ENCODE results near the gene TEX264. TPM values are rescaled to one million over a fixed set of nuclear protein-coding genes. Genes with fewer than 3 reads are reported as not detected.
"Not testable (repeated sequence)": the region's sequence is repeated elsewhere in the genome, so short reads cannot be mapped to it uniquely, and the experiment has no call there.

TEX264 gene
- total RNA-seq, 2 experiments from 2014 or later: 45.6 to 50.3 TPM

GRCh38 chr3:51646091-51646490 lies 25.0 kb upstream of the TEX264 start:
- CTCF ChIA-PET (ENCODE audit: unreplicated experiment): interaction anchor here (1.0 kb wide), 1 partner anchor 36 kb away, joined by 3 read pairs; no protein-coding TSS in a partner anchor
- Histone ChIP-seq H3K4me1 (ENCODE audit: insufficient read depth, low read length, poor library complexity, severe bottlenecking) (no peaks in the 10 kb centered on the region), H3K79me2 (ENCODE audit: insufficient read depth, low read depth, low read length) (no peaks in the 10 kb centered on the region), H3K27ac (ENCODE audit: low read depth, low read length, poor library complexity, severe bottlenecking) (no peak overlapping the region), H3K9me3 (ENCODE audit: low read length) (no peaks in the 10 kb centered on the region), H3K36me3 (ENCODE audit: insufficient read depth, low read length) (peaks cover 70% of the 10 kb centered on the region), H3K4me3 (ENCODE audit: low read depth, low read length, poor library complexity, severe bottlenecking) (no peak overlapping the region), H3K9me2 (ENCODE audit: insufficient read depth, low read length) (no peaks in the 10 kb centered on the region), H4K20me1 (ENCODE audit: insufficient read depth, low read length) (no peaks in the 10 kb centered on the region), H2AFZ (ENCODE audit: low read length) (no peak overlapping the region), H3K4me2 (ENCODE audit: low read length) (no peak overlapping the region)
- DNase-seq (ENCODE audit: low spot score): no peak
- no TSS peak for BruUV-seq (replicated peaks)
- POLR2A ChIA-PET: no interaction called here
- intact Hi-C loops (cut with micrococcal nuclease; ENCODE audit: unreplicated experiment): no loop called here
- TF ChIP-seq CTCF (conservative IDR thresholded peaks at IDR 0.05; ENCODE audit: low read length) (no peak), EZH2phosphoT487 (IDR thresholded peaks at IDR 0.05; ENCODE audit: borderline replicate concordance, low read depth, low read length) (no peak)

- H3K4me2 ChIP-seq (ENCODE audit: low read length); H3K4me1 ChIP-seq (ENCODE audit: insufficient read depth, low read length, poor library complexity, severe bottlenecking); CTCF ChIA-PET (ENCODE audit: unreplicated experiment); H4K20me1 ChIP-seq (ENCODE audit: insufficient read depth, low read length); H3K9me2 ChIP-seq (ENCODE audit: insufficient read depth, low read length); H3K4me3 ChIP-seq (ENCODE audit: low read depth, low read length, poor library complexity, severe bottlenecking); DNase-seq (ENCODE audit: low spot score); H3K27ac ChIP-seq (ENCODE audit: low read depth, low read length, poor library complexity, severe bottlenecking); BruUV-seq (replicated peaks); H2AFZ ChIP-seq (ENCODE audit: low read length); intact Hi-C loops (cut with micrococcal nuclease; ENCODE audit: unreplicated experiment); H3K9me3 ChIP-seq (ENCODE audit: low read length); H3K79me2 ChIP-seq (ENCODE audit: insufficient read depth, low read depth, low read length): not testable (repeated sequence)
- POLR2A ChIA-PET: interaction anchor here (1.2 kb wide), 1 partner anchor 10 kb away, joined by 3 read pairs; no protein-coding TSS in a partner anchor
- H3K36me3 ChIP-seq (ENCODE audit: insufficient read depth, low read length): peaks cover 25% of the 10 kb centered on the region
Measured at GRCh38 chr3:51652103-51652502, 18.9 kb upstream of the TEX264 start.

GRCh38 chr3:51653409-51653808 lies 17.6 kb upstream of the TEX264 start:
- BruUV-seq (replicated peaks); H3K79me2 ChIP-seq (ENCODE audit: insufficient read depth, low read depth, low read length); H3K27ac ChIP-seq (ENCODE audit: low read depth, low read length, poor library complexity, severe bottlenecking); CTCF ChIA-PET (ENCODE audit: unreplicated experiment); intact Hi-C loops (cut with micrococcal nuclease; ENCODE audit: unreplicated experiment); H3K4me2 ChIP-seq (ENCODE audit: low read length); H3K4me1 ChIP-seq (ENCODE audit: insufficient read depth, low read length, poor library complexity, severe bottlenecking); H4K20me1 ChIP-seq (ENCODE audit: insufficient read depth, low read length); H3K9me3 ChIP-seq (ENCODE audit: low read length); H3K9me2 ChIP-seq (ENCODE audit: insufficient read depth, low read length); POLR2A ChIA-PET; H2AFZ ChIP-seq (ENCODE audit: low read length); H3K4me3 ChIP-seq (ENCODE audit: low read depth, low read length, poor library complexity, severe bottlenecking); DNase-seq (ENCODE audit: low spot score): not testable (repeated sequence)
- peaks cover 25% of the 10 kb centered on the region for H3K36me3 ChIP-seq (ENCODE audit: insufficient read depth, low read length)

- H3K79me2 ChIP-seq (ENCODE audit: insufficient read depth, low read depth, low read length): no peaks in the 10 kb centered on the region
- H3K4me1 ChIP-seq (ENCODE audit: insufficient read depth, low read length, poor library complexity, severe bottlenecking): no peaks in the 10 kb centered on the region
- H3K27ac ChIP-seq (ENCODE audit: low read depth, low read length, poor library complexity, severe bottlenecking): no peak overlapping the region
- CTCF ChIA-PET (ENCODE audit: unreplicated experiment): no interaction called here
- no peaks in the 10 kb centered on the region for H4K20me1 ChIP-seq (ENCODE audit: insufficient read depth, low read length)
- no peak overlapping the region for H2AFZ ChIP-seq (ENCODE audit: low read length)
- POLR2A ChIA-PET: interaction anchor here (0.5 to 0.7 kb wide), 2 partner anchors 33 to 89 kb away, joined by 4 to 7 read pairs; no protein-coding TSS in a partner anchor
- no peak for TF ChIP-seq EZH2phosphoT487 (IDR thresholded peaks at IDR 0.05; ENCODE audit: borderline replicate concordance, low read depth, low read length)
- TF ChIP-seq CTCF (conservative IDR thresholded peaks at IDR 0.05; ENCODE audit: low read length): no peak
- DNase-seq (ENCODE audit: low spot score): no peak
- H3K9me2 ChIP-seq (ENCODE audit: insufficient read depth, low read length): no peaks in the 10 kb centered on the region
- H3K4me3 ChIP-seq (ENCODE audit: low read depth, low read length, poor library complexity, severe bottlenecking): no peak overlapping the region
- H3K4me2 ChIP-seq (ENCODE audit: low read length): no peak overlapping the region
- BruUV-seq (replicated peaks): no TSS peak
- intact Hi-C loops (cut with micrococcal nuclease; ENCODE audit: unreplicated experiment): no loop called here
- H3K36me3 ChIP-seq (ENCODE audit: insufficient read depth, low read length): peaks cover 46% of the 10 kb centered on the region
- no peaks in the 10 kb centered on the region for H3K9me3 ChIP-seq (ENCODE audit: low read length)
Measured at GRCh38 chr3:51657234-51657633, 13.8 kb upstream of the TEX264 start.
